ENCODE data around the gene OXCT2.
"Not testable (repeated sequence)": the region's sequence is repeated elsewhere in the genome, so short reads cannot be mapped to it uniquely, and the experiment has no call there.

OXCT2 gene

DNA sequence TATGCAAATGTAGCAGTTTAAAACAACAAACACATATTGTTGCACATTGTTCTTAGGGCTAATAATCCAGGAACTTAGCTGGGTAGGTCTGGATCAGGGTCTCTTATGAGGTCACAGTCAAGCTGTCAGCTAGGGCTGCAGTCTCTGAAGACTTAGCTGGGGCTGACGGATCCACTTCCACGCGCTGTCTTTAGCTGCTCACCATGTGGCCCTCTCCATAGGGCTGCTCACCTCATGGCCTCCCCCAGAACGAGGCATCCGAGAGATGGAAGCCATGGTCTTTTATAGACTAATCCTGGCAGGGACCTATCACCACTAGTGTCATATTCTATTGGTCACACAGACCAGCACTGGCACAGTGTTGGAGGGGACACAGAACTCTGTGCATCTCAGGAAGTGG, 8.7 kb upstream of the OXCT2 start:
- TF ChIP-seq, protein P1, sequence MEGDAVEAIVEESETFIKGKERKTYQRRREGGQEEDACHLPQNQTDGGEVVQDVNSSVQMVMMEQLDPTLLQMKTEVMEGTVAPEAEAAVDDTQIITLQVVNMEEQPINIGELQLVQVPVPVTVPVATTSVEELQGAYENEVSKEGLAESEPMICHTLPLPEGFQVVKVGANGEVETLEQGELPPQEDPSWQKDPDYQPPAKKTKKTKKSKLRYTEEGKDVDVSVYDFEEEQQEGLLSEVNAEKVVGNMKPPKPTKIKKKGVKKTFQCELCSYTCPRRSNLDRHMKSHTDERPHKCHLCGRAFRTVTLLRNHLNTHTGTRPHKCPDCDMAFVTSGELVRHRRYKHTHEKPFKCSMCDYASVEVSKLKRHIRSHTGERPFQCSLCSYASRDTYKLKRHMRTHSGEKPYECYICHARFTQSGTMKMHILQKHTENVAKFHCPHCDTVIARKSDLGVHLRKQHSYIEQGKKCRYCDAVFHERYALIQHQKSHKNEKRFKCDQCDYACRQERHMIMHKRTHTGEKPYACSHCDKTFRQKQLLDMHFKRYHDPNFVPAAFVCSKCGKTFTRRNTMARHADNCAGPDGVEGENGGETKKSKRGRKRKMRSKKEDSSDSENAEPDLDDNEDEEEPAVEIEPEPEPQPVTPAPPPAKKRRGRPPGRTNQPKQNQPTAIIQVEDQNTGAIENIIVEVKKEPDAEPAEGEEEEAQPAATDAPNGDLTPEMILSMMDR (IDR thresholded peaks at IDR 0.05; ENCODE audit: low read depth, low read length) = no peak
- H3K4me3 ChIP-seq (ENCODE audit: low read depth, low read length) = no peak overlapping the region
- no peak for DNase-seq

GRCh38 chr1:39779137-39779536, 8.0 kb upstream of the OXCT2 start:
- H3K4me3 ChIP-seq (ENCODE audit: low read depth, low read length) = no peak overlapping the region
- no peak for DNase-seq

More for the DNA sequence above, 8.7 kb upstream of the OXCT2 start:
- H3K36me3 ChIP-seq = no peaks in the 10 kb centered on the region
- no peaks in the 10 kb centered on the region for H3K9me3 ChIP-seq (ENCODE audit: severe bottlenecking)
- H3K27me3 ChIP-seq (ENCODE audit: insufficient read depth, low read depth, severe bottlenecking) = no peaks in the 10 kb centered on the region
- no peak overlapping the region for H3K27ac ChIP-seq

GRCh38 chr1:39778463-39779099, 7.4 kb upstream of the OXCT2 start:
- DNase-seq; H3K27me3 ChIP-seq (ENCODE audit: insufficient read depth, low read depth, severe bottlenecking); H3K36me3 ChIP-seq; H3K9me3 ChIP-seq (ENCODE audit: severe bottlenecking); H3K27ac ChIP-seq; H3K4me3 ChIP-seq (ENCODE audit: low read depth, low read length): not testable (repeated sequence)

More at GRCh38 chr1:39779137-39779536, 8.0 kb upstream of the OXCT2 start:
- TF ChIP-seq, protein P1 (IDR thresholded peaks at IDR 0.05; ENCODE audit: low read depth, low read length) = no peak
- H3K27ac ChIP-seq = no peak overlapping the region
- H3K27me3 ChIP-seq (ENCODE audit: insufficient read depth, low read depth, severe bottlenecking) = no peaks in the 10 kb centered on the region
- H3K9me3 ChIP-seq (ENCODE audit: severe bottlenecking) = no peaks in the 10 kb centered on the region
- H3K36me3 ChIP-seq = no peaks in the 10 kb centered on the region

- not testable (repeated sequence) for H3K36me3 ChIP-seq; DNase-seq; H3K27ac ChIP-seq; H3K9me3 ChIP-seq (ENCODE audit: severe bottlenecking); H3K27me3 ChIP-seq (ENCODE audit: insufficient read depth, low read depth, severe bottlenecking); H3K4me3 ChIP-seq (ENCODE audit: low read depth, low read length)
Measured at GRCh38 chr1:39777896-39778295, 6.7 kb upstream of the OXCT2 start.

- no peak overlapping the region for H3K4me3 ChIP-seq (ENCODE audit: low read depth, low read length)
- H3K27ac ChIP-seq = no peak overlapping the region
- DNase-seq = no peak
- H3K9me3 ChIP-seq (ENCODE audit: severe bottlenecking) = no peaks in the 10 kb centered on the region
- no peaks in the 10 kb centered on the region for H3K36me3 ChIP-seq
- no peaks in the 10 kb centered on the region for H3K27me3 ChIP-seq (ENCODE audit: insufficient read depth, low read depth, severe bottlenecking)
- TF ChIP-seq, protein P1 (IDR thresholded peaks at IDR 0.05; ENCODE audit: low read depth, low read length) = no peak
Measured at GRCh38 chr1:39777306-39777705, 6.2 kb upstream of the OXCT2 start.

GRCh38 chr1:39776886-39777285, 5.7 kb upstream of the OXCT2 start:
- Histone ChIP-seq H3K27ac (no peak overlapping the region), H3K9me3 (ENCODE audit: severe bottlenecking) (no peaks in the 10 kb centered on the region), H3K36me3 (no peaks in the 10 kb centered on the region), H3K27me3 (ENCODE audit: insufficient read depth, low read depth, severe bottlenecking) (no peaks in the 10 kb centered on the region), H3K4me3 (ENCODE audit: low read depth, low read length) (no peak overlapping the region)
- no peak for DNase-seq
- TF ChIP-seq, protein P1 (IDR thresholded peaks at IDR 0.05; ENCODE audit: low read depth, low read length) = no peak

GRCh38 chr1:39776400-39776713, 5.2 kb upstream of the OXCT2 start:
- Histone ChIP-seq H3K9me3 (ENCODE audit: severe bottlenecking) (no peaks in the 10 kb centered on the region), H3K4me3 (ENCODE audit: low read depth, low read length) (no peak overlapping the region), H3K36me3 (no peaks in the 10 kb centered on the region), H3K27me3 (ENCODE audit: insufficient read depth, low read depth, severe bottlenecking) (no peaks in the 10 kb centered on the region), H3K27ac (no peak overlapping the region)
- TF ChIP-seq, protein P1 (IDR thresholded peaks at IDR 0.05; ENCODE audit: low read depth, low read length) = no peak
- DNase-seq = no peak

DNA sequence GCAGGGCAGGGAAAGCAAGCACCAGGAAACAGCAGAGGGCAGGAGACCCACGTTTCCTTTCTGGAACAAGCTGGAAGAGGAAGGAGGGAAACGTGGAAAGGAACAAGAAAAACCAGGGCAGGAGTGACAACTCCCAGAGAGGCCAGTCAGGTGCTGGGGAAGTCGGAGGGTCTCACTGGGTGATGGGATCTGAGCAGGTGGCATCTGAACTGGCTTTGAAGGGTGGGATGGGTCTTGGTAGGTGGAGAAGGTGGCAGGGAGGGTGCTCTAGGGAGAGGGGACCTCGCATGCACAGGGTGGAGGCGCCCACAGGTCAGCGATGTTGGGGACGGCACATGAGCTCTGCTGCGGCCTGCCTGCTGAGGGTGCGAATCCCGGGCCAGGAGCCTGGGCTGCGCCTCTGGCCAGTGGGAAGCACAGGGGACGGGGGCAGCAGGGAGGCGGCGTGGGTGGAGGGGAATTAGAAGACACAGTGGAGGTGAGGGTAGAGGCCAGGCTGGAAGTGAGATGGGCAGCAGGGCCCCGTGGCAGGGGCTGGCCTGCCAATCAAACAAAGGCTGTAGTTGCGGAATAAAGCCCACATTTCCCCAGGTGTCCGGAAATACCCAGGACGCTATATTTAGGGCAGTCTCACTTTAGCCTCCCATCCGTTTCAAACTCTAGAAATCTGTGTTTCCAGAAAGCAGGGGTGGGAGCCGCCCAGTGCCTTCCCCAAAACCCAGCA, 4.7 kb upstream of the OXCT2 start:
- H3K9me3 ChIP-seq (ENCODE audit: severe bottlenecking); H3K36me3 ChIP-seq; DNase-seq; H3K4me3 ChIP-seq (ENCODE audit: low read depth, low read length); H3K27me3 ChIP-seq (ENCODE audit: insufficient read depth, low read depth, severe bottlenecking); H3K27ac ChIP-seq: not testable (repeated sequence)

DNA sequence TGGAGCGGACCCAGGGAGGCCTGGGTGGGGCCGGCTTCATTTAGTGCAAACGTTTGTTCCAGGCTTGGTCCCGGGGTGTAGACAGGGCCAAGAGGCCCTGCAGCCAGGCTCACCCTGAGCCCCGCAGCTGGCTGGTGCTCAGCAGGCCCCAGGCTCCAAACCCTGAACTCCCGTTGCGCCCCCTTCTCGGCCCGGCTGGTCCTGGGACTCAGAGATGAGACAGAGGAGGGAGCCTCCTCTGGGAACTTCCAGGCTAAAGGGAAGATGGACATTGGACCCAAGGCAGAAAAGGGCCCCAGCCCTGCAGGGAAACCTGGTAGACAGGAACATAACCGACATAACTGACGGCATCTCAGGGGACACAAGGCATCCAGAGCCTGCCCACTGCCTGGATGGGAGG, 4.0 kb upstream of the OXCT2 start:
- not testable (repeated sequence) for H3K4me3 ChIP-seq (ENCODE audit: low read depth, low read length); H3K36me3 ChIP-seq; H3K9me3 ChIP-seq (ENCODE audit: severe bottlenecking); H3K27me3 ChIP-seq (ENCODE audit: insufficient read depth, low read depth, severe bottlenecking); DNase-seq; H3K27ac ChIP-seq
